Stimulated activated CD4-positive, alpha-beta T cell treated with anti-CD3 and anti-CD28 coated beads, Interleukin-2, amount 100 ng/mL, for 48 hours (primary cell): ENCODE measurements around the gene PSRC1.

ENCODE experiments used
- DNase-seq, 2 donors: peaks; one replicate each; pipeline ENCODE4 v3.0.0-alpha.2; 2020

The PSRC1 gene

DNA sequence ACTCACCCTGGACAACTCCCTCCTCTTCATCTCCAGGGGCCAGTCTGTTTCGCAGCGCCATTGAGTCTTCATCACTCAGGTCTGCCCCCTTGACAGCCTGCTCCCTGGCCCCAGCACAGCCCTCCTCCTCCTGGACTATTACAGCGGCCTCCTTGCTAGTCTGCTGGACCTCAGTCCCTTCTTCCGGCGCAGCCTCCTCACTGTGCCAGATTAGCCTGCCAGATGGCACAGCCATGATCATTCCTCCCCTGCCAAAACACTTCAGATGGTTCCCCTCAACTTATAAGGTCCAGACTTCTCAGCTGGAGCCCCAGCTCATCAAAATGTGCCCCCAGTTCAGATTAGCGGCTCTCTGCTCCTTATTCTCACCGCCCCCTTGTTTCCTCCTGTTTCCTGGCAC is 40.6 kb downstream of the PSRC1 start:
- DNase-seq = no peak

DNA sequence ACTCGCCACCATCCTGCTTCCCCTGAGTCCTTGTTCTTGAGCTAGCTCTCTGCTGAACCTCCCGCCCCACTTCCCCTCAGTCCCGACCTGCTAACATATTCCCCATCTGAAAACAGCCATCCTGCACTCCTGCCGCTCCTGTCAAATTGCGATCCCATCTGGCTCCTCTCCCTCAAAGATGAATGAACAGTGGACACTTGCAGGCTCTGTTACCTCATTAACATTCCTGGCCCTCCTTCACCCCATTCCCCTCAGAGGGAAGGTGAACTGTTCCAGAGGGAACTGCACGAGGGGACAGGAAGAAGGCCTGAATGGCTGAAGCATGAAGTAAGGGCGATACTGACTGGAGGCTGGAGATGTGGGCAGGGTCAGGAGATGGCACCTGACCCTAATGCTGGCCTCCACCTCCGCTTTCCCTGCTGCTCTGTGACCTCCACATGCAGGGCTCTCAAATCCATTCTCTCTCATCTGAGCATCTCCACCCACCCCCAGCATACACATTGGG is 41.1 kb downstream of the PSRC1 start:
- DNase-seq = no peak

DNA sequence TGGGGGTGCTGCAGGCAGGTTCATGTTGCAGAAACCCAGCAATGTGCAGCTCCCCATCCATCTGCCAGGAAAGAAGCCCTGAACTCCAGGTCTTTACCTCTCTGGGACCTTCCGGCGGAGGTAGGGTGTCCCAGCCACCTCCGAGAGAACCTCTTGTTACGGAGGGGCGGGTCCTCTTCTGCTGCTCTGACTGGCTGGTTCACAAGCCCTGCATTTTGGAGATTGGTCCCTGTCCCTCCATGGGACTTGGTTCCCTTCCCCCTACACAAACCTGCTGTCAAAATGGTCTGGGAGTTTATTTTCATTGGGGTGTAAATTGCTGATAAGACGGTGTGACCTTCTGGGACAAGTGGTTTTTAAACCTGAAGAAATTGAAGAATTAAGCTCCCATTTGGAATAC is 41.6 kb downstream of the PSRC1 start:
- DNase-seq = no peak

DNA sequence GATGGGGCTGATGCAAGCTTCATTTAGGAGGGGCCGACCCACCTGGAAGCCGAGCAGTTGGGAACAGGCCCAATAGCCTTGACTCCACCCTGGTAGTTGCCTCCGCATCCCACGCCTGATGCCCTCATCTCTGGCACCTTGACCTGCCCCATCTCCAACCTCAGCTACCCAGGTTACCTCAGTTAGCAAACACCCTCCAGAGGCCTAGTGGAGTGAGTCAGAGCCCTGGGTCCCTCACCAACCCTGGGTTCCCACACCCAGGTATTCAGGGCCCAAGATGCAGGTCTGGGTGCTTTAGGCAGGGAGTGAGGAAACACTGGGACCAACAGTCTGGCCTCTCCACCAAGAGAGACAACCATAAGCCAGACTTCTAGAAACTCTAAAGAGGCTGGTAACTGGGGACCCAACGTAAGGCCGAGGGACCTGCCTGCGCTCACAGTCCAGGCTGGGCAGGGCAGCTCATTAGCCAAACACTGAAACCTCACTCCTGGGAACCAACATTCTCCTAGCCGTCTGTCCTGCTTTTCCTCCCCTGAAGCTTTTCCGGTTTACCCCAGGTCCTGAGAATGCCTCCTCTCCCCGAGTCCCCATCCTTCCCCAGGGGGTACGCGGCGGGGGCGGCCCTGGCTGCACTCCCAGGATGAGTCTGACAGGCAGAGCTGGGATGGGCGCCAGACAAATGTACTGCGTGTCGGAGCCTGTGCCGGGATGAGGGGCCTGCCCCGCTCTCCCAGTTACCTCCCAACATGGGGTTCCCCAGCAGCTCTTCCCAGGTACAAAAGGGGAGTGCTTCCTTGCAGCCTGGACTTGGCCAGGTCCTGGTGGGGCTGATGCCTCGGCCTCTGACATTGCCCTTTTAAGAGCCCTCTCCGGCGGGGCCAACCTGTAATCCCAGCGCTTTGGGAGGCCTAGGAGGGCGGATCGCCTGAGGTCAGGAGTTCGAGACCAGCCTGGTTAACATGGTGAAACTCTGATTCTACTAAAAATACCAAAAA is 42.5 kb downstream of the PSRC1 start:
- DNase-seq = no peak

DNA sequence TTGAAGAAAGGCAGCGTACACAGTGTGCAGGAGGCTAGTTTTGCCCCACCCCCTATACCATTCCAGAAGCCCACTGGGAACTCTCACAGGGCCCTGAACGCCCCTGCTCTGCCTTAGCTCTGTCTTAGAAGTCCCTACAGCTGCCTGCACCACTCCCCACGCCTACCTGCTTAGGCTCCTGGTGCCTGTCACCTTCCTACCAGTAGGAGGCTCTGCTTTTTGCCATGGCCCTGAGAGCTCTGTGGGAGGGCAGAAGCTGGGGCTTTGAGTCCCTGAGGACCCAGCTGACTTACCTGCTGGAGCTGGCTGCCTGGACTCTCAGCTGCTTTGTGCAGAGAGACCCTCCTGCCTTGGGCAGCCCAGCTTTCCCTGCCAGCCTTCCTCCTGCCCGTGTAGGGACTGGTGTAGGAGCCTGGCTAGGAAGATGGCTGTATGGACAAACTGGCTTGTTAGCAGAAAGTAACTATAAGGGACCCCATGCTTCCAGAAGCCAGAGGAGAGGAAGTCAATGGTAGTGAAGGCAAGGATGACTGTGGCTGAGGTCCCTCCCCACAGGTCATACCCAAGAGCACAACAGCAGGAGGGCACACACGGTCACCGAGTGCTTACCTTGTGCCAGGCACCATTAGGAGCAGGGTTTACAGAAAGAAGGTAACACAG is 43.4 kb downstream of the PSRC1 start:
- no peak for DNase-seq

DNA sequence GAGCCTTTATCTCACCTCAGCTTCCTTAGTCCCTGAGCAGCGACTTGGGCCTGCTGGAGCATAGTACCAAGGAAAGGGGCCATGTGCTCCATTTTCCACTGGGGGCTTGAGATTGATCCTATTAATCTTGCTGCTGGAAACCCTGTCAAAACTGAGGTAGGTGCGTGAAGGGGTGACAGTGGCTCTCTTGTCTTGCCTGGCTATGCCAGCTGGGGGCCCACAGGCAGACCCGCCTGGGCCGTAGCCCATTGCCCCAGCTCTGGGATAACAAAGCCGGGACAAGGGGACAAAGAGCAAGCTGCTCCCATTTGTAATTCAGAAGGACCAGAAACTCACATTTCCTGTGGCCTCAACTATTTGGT is 43.9 kb downstream of the PSRC1 start:
- no peak for DNase-seq

DNA sequence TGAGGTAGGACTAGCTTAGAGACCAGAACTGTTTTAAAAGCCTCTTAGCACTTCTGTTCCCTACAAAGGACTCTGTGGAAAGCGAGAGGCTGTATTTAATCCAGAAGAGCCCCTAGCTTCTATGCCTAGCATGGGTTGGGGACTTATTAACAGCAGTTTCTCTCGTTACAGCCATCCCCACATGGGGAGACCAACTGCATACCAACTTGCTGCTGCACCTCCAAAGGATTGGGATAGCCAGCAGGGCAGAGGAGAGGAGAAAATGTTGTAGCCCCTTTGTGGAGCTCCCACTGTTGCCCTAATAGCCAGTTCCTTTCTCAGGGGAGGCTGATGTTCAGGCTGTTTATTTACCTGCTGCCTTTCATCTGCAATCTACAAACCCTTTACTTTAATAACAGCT is 44.6 kb downstream of the PSRC1 start:
- no peak for DNase-seq

DNA sequence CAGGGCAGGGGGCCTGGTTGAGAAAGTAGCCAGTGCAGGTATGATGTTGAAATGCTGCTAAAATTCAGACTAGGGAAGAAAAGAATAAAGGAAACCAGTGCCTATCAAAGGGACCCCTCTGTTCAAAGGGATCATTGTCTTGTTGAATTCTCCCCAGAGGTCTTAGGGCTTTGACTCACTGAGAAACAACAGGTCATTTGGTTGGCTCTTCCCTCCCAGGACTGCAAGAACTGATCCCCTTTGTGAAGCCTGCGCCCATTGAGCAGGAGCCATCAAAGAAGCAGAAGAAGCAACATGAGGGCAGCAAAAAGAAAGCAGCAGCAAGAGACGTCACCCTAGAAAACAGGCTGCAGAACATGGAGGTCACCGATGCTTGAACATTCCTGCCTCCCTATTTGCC is 45.4 kb downstream of the PSRC1 start:
- DNase-seq = no peak

DNA sequence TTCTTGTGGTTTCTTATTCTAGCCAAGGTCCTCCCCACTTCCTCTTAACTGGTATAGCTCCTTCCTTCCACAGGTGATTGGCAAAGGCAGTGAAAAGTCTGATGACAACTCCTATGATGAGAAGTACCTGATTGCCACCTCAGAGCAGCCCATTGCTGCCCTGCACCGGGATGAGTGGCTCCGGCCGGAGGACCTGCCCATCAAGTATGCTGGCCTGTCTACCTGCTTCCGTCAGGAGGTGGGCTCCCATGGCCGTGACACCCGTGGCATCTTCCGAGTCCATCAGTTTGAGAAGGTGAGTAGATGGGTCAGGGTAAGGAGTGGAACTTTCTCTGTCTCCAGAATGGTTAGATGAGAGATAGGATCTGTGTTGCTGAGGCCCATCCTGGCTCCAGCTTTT is 47.8 kb downstream of the PSRC1 start:
- DNase-seq = no peak

DNA sequence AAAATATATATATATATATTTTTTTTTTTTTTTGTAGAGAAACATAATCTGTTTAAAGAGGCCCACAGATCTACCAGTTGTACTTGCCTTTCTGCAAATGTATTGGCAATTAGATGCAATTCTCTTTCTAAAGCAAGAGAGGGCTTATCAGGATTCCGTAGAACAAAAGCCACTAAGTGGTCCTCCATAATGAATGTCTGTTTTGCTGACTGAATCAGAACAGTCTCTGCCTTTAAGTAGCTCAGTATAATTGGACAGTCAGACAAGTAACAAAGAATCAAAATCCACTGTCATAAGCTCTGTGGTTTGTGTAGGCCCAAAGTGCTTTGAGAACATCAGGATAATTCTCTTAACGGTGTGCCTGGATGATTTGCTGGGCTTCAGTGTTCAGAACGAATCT is 51.9 kb downstream of the PSRC1 start:
- no peak for DNase-seq
